ENCODE measurements around the gene TMEM14B. TPM values are rescaled to one million over a fixed set of nuclear protein-coding genes. Genes with fewer than 3 reads are reported as not detected.
"Not testable (repeated sequence)": the region's sequence is repeated elsewhere in the genome, so short reads cannot be mapped to it uniquely, and the experiment has no call there.

Gene TMEM14B
- 56.6 TPM for polyA plus RNA-seq (2013, experiment 1 of 2)
- polyA plus RNA-seq (2013, experiment 2 of 2), result 60.6 TPM

DNA sequence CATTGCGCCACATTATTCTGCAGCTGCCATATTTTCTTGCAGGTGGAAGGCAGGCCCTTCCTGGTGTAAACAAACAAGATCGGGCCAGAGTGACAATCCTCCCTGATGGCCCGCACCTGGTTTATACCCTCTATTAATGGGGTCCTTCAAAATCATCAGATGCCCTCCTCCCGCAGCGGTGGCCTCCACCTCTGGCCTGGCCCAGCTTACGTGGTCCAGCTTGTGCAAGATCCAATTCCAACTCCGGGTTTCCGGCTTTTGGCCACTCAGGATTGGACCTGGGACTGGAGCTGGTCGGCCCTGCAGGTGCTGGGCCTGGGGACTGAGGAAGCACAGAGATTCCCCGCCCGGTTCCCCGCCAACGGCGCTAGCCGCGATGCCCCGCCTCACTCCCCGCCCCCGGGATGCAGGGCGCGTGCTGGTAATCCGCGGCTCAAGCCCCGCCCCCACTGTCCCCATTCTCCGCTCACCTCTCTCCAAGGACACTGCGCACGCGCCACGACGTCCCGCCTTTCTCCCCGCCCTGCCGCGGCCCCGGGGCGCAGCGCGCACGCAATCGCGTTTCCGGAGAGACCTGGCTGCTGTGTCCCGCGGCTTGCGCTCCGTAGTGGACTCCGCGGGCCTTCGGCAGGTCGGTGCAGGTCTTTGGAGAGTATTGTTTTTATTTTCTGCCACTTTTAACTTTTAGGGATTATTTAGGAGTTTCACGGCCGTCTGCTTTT is at the start of gene TMEM14B:
TSS of gene TMEM14B (plus strand) at position 555 of the 722 bp plus-strand sequence. CDS start 1,441 bp downstream, outside the sequence.
- Histone ChIP-seq H3K4me3 (ENCODE audit: extremely low read depth, insufficient read depth, low read length, poor library complexity, severe bottlenecking) (peak within 1 kb of the TSS; percentile 76), H3K4me1 (ENCODE audit: control insufficient read depth, insufficient read depth, low read length, poor library complexity, severe bottlenecking) (peaks cover 8% of the 10 kb centered on the region), H3K36me3 (ENCODE audit: control insufficient read depth, insufficient read depth, low read length) (peaks cover 26% of the 10 kb centered on the region), H3K27ac (ENCODE audit: low read depth, low read length, severe bottlenecking) (peak within 1 kb of the TSS; percentile 72), H3K9me3 (ENCODE audit: control insufficient read depth, low read length) (no peaks in the 10 kb centered on the region)
- WGBS, 2 experiments (ENCODE audit: insufficient coverage in 2 of 2), result 7 to 8% methylated on average over 31 to 37 of the region's 52 CpGs

DNA sequence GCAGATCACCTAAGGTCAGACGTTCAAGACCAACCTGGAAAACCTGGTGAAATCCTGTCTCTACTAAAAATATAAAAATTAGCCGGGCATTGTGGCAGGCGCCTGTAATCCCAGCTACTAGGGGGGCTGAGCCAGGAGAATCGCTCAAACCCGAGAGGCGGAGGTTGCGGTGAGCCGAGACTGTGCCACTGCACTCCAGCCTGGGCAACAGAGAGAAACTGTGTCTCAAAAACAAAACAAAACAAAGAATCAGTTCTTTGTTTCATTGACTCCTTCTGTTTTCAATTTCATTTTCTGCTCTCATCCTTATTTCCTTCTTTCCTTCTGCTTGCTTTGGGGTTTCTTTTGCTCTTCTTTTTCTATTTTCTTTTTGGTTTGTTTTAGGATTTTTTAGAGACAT is 33.6 kb upstream of the TMEM14B start:
- Histone ChIP-seq H3K27ac (ENCODE audit: low read depth, low read length, severe bottlenecking) (no peak overlapping the region), H3K36me3 (ENCODE audit: control insufficient read depth, insufficient read depth, low read length) (peaks cover 8% of the 10 kb centered on the region), H3K9me3 (ENCODE audit: control insufficient read depth, low read length) (peaks cover 13% of the 10 kb centered on the region), H3K4me1 (ENCODE audit: control insufficient read depth, insufficient read depth, low read length, poor library complexity, severe bottlenecking) (no peaks in the 10 kb centered on the region), H3K4me3 (ENCODE audit: extremely low read depth, insufficient read depth, low read length, poor library complexity, severe bottlenecking) (no peak overlapping the region)
- 93% methylated on average over 7 to 8 of the region's 8 CpGs for WGBS, 2 experiments (ENCODE audit: insufficient coverage in 2 of 2)

- 89 to 97% methylated on average over 7 of the region's 8 CpGs for WGBS, 2 experiments (ENCODE audit: insufficient coverage in 2 of 2)
- H3K4me3 ChIP-seq (ENCODE audit: extremely low read depth, insufficient read depth, low read length, poor library complexity, severe bottlenecking), result no peak overlapping the region
Observed at GRCh38 chr6:10719296-10719963, 28.2 kb upstream of the TMEM14B start.

DNA sequence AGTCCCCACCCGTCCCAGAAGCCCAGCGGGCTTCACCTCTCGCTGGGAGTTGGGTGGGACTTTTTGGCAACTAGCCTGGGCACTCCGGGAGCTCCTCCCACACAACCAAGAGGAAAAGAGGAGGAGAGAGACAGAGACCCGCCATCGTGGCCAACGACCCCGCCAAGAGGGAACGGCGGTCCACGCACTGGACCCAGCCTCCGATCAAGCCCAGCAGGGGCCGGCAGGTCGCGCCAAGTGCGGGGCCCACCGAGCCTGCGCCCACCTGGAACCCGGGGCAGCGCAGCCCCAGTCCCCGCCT is 27.7 kb upstream of the TMEM14B start:
- Histone ChIP-seq H3K27ac (ENCODE audit: low read depth, low read length, severe bottlenecking) (no peak overlapping the region), H3K4me1 (ENCODE audit: control insufficient read depth, insufficient read depth, low read length, poor library complexity, severe bottlenecking) (peaks cover 10% of the 10 kb centered on the region), H3K36me3 (ENCODE audit: control insufficient read depth, insufficient read depth, low read length) (peaks cover 8% of the 10 kb centered on the region), H3K9me3 (ENCODE audit: control insufficient read depth, low read length) (peaks cover 13% of the 10 kb centered on the region), H3K4me3 (ENCODE audit: extremely low read depth, insufficient read depth, low read length, poor library complexity, severe bottlenecking) (no peak overlapping the region)
- WGBS, 2 experiments (ENCODE audit: insufficient coverage in 2 of 2), result 89 to 96% methylated on average over 15 to 17 of the region's 21 CpGs

More at GRCh38 chr6:10719296-10719963, 28.2 kb upstream of the TMEM14B start:
- H3K9me3 ChIP-seq (ENCODE audit: control insufficient read depth, low read length), result peaks cover 13% of the 10 kb centered on the region
- peaks cover 3% of the 10 kb centered on the region for H3K36me3 ChIP-seq (ENCODE audit: control insufficient read depth, insufficient read depth, low read length)
- H3K4me1 ChIP-seq (ENCODE audit: control insufficient read depth, insufficient read depth, low read length, poor library complexity, severe bottlenecking), result peaks cover 10% of the 10 kb centered on the region
- no peak overlapping the region for H3K27ac ChIP-seq (ENCODE audit: low read depth, low read length, severe bottlenecking)

DNA sequence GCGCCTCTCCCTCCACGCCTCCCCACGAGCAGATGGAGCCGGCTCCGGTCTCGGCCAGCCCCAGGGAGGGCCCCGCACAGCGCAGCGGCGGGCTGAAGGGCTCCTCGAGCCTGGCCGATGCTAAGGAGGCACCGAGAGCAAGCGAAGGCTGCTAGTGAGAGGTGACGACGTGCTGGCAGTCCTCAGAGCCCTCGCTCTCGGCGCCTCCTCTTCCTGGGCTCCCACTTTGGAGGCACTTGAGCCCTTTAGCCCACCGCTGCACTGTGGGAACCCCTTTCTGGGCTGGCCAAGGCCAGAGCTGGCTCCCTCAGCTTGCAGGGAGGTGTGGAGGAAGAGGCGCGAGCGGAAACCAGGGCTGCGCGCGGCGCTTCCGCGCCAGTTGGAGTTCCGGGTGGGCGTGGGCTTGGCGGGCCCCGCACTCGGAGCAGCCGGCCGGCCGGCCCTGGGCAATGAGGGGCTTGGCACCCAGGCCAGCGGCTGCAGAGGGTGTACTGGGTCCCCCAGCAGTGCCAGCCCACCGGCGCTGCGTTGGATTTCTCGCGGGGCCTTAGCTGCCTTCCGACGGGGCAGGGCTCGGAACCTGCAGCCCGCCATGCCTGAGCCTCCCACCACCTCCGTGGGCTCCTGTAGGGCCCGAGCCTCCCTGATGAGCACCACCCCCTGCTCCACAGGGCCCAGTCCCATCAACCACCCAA is 27.2 kb upstream of the TMEM14B start:
- WGBS, 2 experiments (ENCODE audit: insufficient coverage in 2 of 2), result 94 to 99% methylated on average over 38 to 46 of the region's 49 CpGs
- no peak overlapping the region for H3K4me3 ChIP-seq (ENCODE audit: extremely low read depth, insufficient read depth, low read length, poor library complexity, severe bottlenecking)
- H3K36me3 ChIP-seq (ENCODE audit: control insufficient read depth, insufficient read depth, low read length), result peaks cover 12% of the 10 kb centered on the region
- peaks cover 13% of the 10 kb centered on the region for H3K9me3 ChIP-seq (ENCODE audit: control insufficient read depth, low read length)
- peaks cover 13% of the 10 kb centered on the region for H3K4me1 ChIP-seq (ENCODE audit: control insufficient read depth, insufficient read depth, low read length, poor library complexity, severe bottlenecking)
- no peak overlapping the region for H3K27ac ChIP-seq (ENCODE audit: low read depth, low read length, severe bottlenecking)

DNA sequence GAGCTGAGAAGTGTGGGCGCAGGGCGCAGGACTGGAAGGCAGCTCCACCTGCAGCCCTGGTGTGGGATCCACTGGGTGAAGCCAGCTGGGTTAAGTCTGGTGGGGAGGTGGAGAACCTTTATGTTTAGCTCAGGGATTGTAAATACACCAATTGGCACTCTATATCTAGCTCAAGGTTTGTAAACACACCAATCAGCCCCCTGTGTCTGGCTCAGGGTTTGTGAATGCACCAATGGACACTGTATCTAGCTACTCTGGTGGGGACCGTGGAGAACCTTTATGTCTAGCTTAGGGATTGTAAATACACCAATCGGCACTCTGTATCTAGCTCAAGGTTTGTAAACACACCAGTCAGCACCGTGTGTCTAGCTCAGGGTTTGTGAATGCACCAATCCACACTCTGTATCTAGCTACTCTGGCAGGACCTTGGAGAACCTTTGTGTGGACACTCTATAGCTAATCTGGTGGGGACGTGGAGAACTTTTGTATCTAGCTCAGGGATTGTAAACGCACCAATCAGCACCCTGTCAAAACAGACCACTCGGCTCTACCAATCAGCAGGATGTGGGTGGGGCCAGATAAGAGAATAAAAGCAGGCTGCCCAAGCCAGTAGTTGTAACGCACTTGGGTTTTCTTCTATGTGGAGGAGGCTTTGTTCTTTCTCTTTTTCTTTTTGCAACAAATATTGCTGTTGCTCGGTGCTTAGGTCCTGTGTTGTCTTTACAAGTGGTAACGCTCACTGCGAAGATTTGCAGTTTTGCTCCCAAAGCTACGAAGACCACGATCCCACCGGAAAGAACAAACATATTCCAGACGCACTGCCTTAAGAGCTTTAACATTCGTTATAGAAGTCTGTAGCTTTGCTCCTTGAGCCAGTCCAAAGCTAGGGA is 26.4 kb upstream of the TMEM14B start:
- Histone ChIP-seq H3K36me3 (ENCODE audit: control insufficient read depth, insufficient read depth, low read length) (peaks cover 20% of the 10 kb centered on the region), H3K9me3 (ENCODE audit: control insufficient read depth, low read length) (peaks cover 13% of the 10 kb centered on the region), H3K27ac (ENCODE audit: low read depth, low read length, severe bottlenecking) (peak overlapping the region; percentile 36), H3K4me1 (ENCODE audit: control insufficient read depth, insufficient read depth, low read length, poor library complexity, severe bottlenecking) (peaks cover 16% of the 10 kb centered on the region)
- not testable (repeated sequence) for H3K4me3 ChIP-seq (ENCODE audit: extremely low read depth, insufficient read depth, low read length, poor library complexity, severe bottlenecking)
- WGBS, 2 experiments (ENCODE audit: insufficient coverage in 2 of 2), result 96 to 98% methylated on average over 8 to 11 of the region's 17 CpGs

DNA sequence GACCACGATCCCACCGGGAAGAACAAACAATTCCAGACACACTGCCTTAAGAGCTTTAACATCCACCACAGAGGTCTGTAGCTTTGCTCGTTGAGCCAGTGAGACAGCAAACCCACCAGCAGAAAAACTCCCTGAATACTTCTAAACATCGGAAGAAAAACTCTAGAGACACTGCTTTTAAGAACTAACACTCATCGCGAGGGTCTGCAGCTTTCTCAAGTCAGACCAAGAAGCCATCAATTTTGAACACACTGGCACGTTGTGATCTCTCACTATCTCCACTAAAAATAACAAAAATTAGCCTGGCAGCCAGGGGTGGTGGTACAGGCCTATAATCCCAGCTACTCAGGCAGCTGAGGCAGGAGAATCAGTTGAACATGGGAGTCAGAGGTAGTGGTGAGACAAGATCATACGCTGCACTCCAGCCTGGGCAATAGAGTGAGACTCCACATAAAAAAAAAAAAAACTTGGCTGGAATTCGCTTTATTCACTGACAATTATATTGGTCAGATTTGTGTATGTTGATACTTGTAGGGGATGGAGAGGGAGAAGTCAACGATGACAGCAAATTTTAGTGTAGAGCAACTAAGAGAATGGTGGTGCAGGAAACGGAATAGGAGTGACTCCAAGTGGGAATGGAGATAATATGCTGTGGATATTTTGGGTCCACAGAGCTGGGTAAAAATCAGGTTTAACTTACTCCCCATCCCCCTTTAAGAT is 25.6 kb upstream of the TMEM14B start:
- WGBS, 2 experiments (ENCODE audit: insufficient coverage in 2 of 2), result 92 to 96% methylated on average over 6 to 7 of the region's 11 CpGs

DNA sequence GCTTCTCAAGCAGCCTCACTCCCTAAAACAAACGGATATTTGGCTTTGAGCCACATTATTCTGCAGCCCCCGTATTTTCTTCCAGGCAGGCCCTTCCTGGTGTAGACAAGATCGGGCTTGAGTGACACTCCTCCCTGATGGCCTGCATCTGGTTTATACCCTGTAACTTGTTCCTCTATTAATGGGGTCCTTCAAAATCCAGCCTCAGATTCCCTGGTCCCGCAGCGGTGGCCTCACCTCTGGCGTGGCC is 25.1 kb upstream of the TMEM14B start:
- Histone ChIP-seq H3K4me1 (ENCODE audit: control insufficient read depth, insufficient read depth, low read length, poor library complexity, severe bottlenecking) (peaks cover 16% of the 10 kb centered on the region), H3K27ac (ENCODE audit: low read depth, low read length, severe bottlenecking) (peak overlapping the region; percentile 91), H3K36me3 (ENCODE audit: control insufficient read depth, insufficient read depth, low read length) (peaks cover 28% of the 10 kb centered on the region), H3K9me3 (ENCODE audit: control insufficient read depth, low read length) (peaks cover 12% of the 10 kb centered on the region), H3K4me3 (ENCODE audit: extremely low read depth, insufficient read depth, low read length, poor library complexity, severe bottlenecking) (peak overlapping the region; percentile 82)
- WGBS, 2 experiments (ENCODE audit: insufficient coverage in 2 of 2), result 19 to 21% methylated on average over 6 of the region's 6 CpGs

More for the DNA sequence above, 25.6 kb upstream of the TMEM14B start:
- peaks cover 25% of the 10 kb centered on the region for H3K36me3 ChIP-seq (ENCODE audit: control insufficient read depth, insufficient read depth, low read length)
- H3K4me1 ChIP-seq (ENCODE audit: control insufficient read depth, insufficient read depth, low read length, poor library complexity, severe bottlenecking), result peaks cover 16% of the 10 kb centered on the region
- peaks cover 13% of the 10 kb centered on the region for H3K9me3 ChIP-seq (ENCODE audit: control insufficient read depth, low read length)
- H3K4me3 ChIP-seq (ENCODE audit: extremely low read depth, insufficient read depth, low read length, poor library complexity, severe bottlenecking), result peak overlapping the region; percentile 82
- peak overlapping the region; percentile 91 for H3K27ac ChIP-seq (ENCODE audit: low read depth, low read length, severe bottlenecking)

GRCh38 chr6:10722820-10723566 is 24.6 kb upstream of the TMEM14B start, which contains the start of gene TMEM14C:
TMEM14C (plus strand) TSS chr6:10723070; CDS start chr6:10724614, 1,544 bp downstream.
- Histone ChIP-seq H3K4me1 (ENCODE audit: control insufficient read depth, insufficient read depth, low read length, poor library complexity, severe bottlenecking) (peaks cover 16% of the 10 kb centered on the region), H3K9me3 (ENCODE audit: control insufficient read depth, low read length) (peaks cover 7% of the 10 kb centered on the region), H3K4me3 (ENCODE audit: extremely low read depth, insufficient read depth, low read length, poor library complexity, severe bottlenecking) (peak within 1 kb of the TSS; percentile 82), H3K36me3 (ENCODE audit: control insufficient read depth, insufficient read depth, low read length) (peaks cover 33% of the 10 kb centered on the region), H3K27ac (ENCODE audit: low read depth, low read length, severe bottlenecking) (peak within 1 kb of the TSS; percentile 91)
- WGBS, 2 experiments (ENCODE audit: insufficient coverage in 2 of 2), result 0% methylated on average over 33 to 39 of the region's 55 CpGs
